GM12801 (cell line): ENCODE measurements around the gene AIP.

ENCODE experiments used
- TF ChIP-seq, protein P1 (sequence below): IDR thresholded peaks from one replicate; pipeline ENCODE4 v1.5.1; 2011; ENCODE audit warnings: control low read depth; ENCODE audit not compliant: insufficient read length; ENCODE audit errors: extremely low read depth

AIP gene

DNA sequence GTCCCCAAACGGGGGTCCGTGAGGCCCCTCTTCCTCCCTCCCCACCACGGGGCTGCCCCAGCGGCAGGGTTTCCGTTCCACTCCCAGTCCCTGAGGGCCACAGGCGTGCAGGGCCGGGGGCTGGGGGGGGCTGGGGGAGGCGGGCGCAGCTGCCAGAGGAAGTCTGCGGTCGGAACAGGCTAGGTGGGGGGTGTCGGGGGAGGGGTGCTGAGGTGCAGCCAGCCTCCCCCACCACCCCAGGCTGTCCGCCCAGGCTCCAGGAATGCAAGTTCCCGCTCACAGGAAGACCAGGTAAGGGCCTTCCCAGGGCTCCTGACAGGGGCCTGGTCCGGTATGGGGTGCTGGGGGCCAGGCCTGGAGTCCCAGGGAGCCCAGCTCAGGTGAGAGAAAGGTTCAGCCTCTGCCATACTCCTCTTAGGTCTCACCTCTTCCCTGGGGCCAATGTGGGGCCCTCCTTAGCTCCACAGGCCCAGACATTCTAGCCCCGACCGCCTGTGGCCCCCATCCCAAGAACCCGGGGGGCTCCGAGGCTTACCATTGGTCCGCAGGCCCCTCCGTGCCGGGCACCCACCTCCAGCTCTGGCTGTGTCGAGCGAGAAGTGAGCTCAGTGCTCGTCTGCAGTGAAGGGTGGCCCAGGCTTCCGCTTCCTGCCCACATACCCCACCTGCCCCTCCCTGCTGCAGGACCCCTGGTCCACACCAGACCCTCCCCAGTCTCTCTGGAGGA lies 45.6 kb upstream of the AIP start, which contains the start of gene PTPRCAP:
TSS of gene PTPRCAP (minus strand) at position 601 of the 727 bp plus-strand sequence. CDS start at position 538, 63 bp downstream.
- TF ChIP-seq, protein P1, sequence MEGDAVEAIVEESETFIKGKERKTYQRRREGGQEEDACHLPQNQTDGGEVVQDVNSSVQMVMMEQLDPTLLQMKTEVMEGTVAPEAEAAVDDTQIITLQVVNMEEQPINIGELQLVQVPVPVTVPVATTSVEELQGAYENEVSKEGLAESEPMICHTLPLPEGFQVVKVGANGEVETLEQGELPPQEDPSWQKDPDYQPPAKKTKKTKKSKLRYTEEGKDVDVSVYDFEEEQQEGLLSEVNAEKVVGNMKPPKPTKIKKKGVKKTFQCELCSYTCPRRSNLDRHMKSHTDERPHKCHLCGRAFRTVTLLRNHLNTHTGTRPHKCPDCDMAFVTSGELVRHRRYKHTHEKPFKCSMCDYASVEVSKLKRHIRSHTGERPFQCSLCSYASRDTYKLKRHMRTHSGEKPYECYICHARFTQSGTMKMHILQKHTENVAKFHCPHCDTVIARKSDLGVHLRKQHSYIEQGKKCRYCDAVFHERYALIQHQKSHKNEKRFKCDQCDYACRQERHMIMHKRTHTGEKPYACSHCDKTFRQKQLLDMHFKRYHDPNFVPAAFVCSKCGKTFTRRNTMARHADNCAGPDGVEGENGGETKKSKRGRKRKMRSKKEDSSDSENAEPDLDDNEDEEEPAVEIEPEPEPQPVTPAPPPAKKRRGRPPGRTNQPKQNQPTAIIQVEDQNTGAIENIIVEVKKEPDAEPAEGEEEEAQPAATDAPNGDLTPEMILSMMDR, result no peak

DNA sequence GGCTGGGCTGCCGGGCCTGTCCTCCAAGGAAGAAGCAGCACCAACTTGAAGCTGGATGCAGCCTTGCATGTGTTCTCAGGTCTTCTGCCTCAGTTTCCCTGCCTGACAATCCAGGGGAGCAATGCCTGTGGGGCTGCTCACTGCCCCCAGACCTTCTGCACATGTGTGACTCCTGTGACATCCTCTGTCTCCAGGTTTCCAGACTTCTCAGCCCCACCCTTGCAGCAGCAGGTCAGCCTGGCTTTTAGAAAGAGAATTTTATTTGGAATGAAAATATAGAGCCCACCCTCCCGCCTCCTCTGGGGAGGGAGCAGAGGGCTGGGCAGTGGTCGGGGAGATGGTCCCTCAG lies 45.0 kb upstream of the AIP start:
- TF ChIP-seq, protein P1, result no peak

GRCh38 chr11:67438158-67438902 lies 44.5 kb upstream of the AIP start:
- TF ChIP-seq, protein P1, result no peak

DNA sequence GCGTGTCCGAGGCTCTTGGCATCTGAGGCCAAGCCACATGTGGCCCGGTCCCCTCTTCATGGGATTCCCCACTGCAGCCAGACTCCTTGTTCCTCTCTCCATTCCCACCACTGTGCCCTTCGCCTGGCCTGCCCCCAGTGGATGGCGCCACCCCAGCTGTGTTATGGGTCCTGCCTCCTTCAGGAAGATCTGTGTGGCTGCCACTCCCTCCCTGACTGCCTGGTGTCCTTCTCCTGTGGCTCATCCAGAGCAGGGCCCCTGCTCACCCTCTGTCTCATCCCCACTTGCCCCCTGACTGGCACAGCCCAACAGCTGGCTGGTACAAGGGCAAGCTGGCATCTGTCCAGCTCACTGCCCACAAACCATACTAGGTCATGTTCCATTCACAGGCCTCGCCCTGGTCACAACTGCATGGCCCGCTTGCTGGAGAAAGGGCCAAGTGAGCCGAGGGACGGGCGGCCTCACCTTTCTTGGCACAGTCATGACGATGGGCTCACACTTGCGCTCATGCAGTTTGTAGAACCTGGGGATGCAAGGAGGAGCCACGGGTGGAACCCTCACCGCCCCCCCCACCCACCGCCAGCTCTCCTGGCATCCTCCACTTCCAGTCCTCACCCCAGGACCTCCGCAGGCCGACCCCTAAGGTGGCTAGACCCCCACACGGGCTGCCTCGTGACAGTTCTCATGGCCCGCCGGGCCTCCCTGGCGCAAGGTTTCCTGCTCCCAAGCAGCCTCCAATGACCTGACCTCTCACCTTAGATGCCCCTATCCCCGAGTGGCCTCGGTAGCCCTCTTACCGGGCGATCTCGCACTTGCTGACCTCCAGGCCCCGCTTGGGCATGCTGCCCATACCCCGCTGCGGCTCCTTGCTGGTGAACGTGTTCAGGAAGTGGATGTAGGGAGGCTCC lies 43.3 kb upstream of the AIP start:
- TF ChIP-seq, protein P1, result no peak

DNA sequence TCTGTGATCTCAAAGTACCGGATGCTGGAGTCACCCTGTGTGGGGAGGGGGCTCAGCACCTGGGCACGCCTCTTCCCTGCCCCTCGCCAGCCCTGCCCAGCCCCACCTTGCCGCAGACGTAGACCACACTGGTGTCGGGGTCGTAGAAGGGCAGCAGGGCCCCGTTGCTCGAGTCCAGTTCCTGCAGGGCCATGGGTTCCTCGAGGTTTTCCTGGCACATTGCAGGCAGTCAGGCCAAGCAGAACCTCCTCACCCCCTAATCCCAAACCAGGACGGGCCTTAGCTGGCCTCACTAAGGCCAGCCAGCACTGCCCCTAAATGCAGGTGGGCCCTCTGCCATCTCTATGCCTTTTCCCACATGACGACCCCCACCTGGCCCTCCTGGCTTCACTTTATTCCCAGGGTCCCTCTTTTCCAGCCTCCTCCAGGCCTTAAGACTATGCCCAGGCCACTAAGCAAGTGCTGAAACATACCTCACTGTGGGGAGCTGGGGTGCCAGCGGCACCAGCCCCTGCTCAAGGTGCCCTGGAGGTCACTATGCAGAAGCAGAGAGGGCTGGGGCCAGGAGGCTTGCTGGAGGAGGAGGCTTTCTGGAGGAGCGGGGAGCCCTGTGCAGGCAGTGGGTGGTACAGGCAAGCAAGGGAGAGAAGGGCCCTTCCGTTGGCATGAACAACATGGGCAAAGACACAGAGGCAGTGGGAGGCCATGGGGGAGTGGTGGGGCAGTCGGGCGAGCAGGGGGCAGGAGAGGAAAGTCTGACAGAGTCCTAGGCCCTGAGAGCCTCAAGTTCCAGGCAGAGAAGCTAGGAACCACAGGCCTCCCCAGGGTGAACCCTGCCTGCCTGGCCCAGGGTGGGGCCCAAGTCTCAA lies 42.4 kb upstream of the AIP start:
- TF ChIP-seq, protein P1, result no peak

DNA sequence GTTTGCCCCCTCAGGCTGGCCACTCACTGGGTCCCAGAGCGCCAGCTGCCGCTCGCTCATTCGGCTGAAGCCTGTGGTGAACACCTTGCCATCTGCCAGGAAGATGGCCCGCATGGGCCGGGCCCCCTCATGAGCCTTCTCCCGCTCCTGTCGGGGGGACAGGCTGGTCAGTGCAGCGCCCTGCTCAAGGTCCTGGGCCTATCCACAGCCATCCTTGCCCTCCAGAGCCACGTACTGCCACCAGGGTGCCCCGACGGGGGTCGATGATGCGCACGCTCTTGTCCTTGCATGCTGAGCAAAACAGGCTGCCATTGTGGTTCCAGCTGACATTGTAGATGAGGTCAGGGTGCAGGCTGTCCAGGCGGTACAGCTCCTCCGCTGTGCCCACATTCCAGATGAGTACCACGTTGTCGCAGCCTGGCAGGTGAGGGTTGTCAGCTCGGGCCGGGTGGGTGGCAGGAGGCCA lies 41.7 kb upstream of the AIP start:
- TF ChIP-seq, protein P1, result no peak
